HG03097 (cell line): ENCODE data around the gene TMEM14C.
"Not testable (repeated sequence)": the region's sequence is repeated elsewhere in the genome, so short reads cannot be mapped to it uniquely, and the experiment has no call there.

Experiments used
- ATAC-seq: cut with Tn5 transposase; IDR thresholded peaks from one replicate; pipeline ENCODE4 v1.9.1; 2021; ENCODE audit not compliant: unreplicated experiment, low FRiP score

Gene TMEM14C

GRCh38 chr6:10720960-10721849, 1.7 kb upstream of the TMEM14C start:
- ATAC-seq, result not testable (repeated sequence)

- no peak for ATAC-seq
These were observed 860 bp upstream of the TMEM14C start for GRCh38 chr6:10721850-10722569.

DNA sequence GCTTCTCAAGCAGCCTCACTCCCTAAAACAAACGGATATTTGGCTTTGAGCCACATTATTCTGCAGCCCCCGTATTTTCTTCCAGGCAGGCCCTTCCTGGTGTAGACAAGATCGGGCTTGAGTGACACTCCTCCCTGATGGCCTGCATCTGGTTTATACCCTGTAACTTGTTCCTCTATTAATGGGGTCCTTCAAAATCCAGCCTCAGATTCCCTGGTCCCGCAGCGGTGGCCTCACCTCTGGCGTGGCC, 375 bp upstream of the TMEM14C start:
- no peak for ATAC-seq

DNA sequence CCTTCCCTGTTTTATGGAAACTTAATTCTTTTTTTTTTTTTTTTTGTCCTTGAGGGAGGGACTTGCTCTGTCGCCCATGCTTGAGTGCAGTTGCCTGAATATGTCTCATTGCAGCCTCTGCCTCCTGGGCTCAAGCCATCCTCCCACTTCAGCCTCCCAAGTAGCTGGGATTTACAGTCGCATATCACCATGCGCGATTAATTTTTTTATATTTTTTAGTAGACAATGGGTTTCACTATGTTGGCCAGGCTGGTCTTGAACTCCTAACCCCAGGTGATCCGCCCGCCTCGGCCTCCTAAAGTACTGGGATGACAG, 654 bp downstream of the TMEM14C start:
- ATAC-seq, result no peak

DNA sequence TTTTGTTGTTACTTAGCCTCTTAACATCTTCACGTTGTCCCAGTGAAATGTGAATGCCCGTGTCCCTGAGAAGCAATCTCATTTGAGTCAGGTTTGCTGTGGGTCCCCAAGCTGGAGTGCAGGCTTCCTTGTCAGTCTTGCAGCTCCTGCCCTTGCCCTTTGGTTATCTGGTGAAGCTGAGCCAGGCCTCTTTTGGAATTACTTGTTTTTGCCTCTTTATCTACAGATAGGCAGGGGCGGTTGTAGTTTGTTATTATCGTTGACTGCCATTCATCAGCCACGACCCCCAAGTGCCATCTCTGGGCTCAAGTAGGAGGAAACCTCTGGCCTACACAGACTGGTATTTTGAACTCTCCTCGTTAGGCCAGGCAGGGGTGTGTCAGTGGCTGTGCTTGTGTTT, 2.2 kb downstream of the TMEM14C start:
- ATAC-seq, result no peak

DNA sequence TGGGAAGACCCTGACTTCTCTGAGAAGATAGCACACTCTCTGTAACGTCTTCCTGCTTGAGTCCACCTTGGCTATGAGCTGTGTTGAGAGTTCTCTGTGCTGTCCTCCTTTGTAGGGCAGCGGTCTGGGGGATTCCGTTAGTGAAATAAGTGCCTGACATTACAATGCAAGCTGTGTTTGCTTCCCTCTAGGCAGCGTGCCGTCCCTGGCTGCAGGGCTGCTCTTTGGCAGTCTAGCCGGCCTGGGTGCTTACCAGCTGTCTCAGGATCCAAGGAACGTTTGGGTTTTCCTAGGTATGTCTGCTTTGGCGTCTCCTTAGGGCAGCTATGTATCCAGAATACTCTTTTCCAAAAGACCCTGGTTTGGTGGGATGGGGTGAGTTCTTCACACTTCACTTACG, 2.8 kb downstream of the TMEM14C start:
- ATAC-seq, result no peak

DNA sequence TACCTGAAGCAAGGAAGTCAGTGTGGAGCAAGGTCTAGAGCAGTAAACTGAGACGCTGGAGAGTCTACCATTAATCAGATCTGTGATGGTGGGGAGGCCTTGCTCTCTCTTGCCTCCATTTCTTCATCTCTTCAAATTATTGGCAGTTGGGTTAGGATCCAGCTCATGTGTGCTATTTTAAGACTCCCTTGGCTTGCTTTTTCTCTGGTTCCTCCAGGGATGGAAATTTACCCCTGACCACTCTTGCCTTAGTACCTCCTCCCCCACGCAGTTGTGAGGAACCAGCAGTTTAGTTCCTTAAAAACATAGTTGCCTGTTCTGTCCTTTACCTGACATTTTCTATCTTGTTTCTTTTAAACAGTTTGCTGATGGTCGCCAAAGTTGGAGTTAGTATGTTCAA, 7.4 kb downstream of the TMEM14C start:
- ATAC-seq, result no peak

- no peak for ATAC-seq
These were observed 10.4 kb downstream of the TMEM14C start for GRCh38 chr6:10733151-10733715.

GRCh38 chr6:10733863-10734262, 11.0 kb downstream of the TMEM14C start:
- ATAC-seq, result no peak

GRCh38 chr6:10736731-10737130, 13.9 kb downstream of the TMEM14C start:
- ATAC-seq, result no peak

- ATAC-seq, result no peak
These were observed 17.2 kb downstream of the TMEM14C start for GRCh38 chr6:10740061-10740460.

DNA sequence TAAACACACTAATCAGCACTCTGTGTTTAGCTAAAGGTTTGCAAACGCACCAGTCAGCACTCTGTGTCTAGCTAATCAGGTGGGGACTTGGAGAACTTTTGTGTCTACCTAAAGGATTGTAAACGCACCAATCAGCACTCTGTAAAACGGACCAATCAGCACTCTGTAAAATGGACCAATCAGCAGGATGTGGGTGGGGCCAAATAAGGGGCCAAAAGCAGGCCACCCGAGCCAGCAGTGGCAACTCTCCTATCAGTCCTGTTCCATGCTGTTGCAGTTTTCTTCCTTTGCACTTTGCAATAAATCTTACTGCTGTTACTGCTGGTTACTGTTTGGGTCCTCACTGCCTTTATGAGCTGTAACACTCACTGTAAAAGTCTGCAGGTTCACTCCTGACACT, 18.8 kb downstream of the TMEM14C start:
- not testable (repeated sequence) for ATAC-seq

DNA sequence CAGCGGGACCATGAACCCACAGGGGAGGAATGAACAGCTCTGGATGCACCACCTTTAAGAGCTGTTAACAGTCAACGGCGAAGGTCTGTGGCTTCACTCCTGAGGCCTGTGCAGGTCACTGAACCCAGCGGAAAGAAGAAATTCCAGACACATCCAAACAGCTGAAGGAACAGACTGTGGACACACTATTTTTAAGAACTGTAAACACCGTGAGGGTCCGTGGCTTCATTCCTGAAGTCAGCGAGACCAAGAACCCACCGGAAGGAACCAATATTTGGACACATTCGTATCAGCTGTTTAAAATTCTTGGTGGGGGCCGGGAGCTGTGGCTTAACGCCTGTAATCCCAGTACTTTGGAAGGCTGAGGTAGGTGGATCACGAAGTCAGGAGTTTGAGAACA, 19.4 kb downstream of the TMEM14C start:
- no peak for ATAC-seq

DNA sequence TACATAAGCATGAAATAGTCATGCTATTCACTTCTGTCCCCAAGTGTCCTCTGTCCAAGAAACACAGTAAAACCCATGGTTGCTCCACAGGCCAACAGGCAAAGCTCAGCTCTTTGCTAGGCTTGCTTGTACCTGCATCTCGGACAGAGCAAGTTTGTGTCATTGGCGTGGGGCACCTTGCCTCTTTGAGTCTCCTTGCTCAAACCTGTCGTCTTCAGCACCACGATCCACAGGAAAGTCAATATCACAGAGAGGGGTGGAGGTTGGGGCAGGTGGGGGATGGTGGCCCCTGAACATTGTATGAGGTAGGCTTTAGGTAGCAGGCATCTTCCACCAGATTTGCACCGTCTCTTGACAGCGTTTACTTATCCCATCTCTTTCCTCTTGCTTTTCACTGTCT, 20.6 kb downstream of the TMEM14C start:
- ATAC-seq, result no peak

- ATAC-seq, result no peak
These were observed 22.2 kb downstream of the TMEM14C start for GRCh38 chr6:10745116-10745515.

GRCh38 chr6:10746915-10747250, 24.0 kb downstream of the TMEM14C start:
- ATAC-seq, result no peak

GRCh38 chr6:10747251-10747972, 24.5 kb downstream of the TMEM14C start, which contains the start of gene TMEM14B:
TMEM14B (plus strand) TSS chr6:10747805; CDS start chr6:10749246, 1,441 bp downstream.
- peak; percentile 96 for ATAC-seq

- no peak for ATAC-seq
These were observed 26.9 kb downstream of the TMEM14C start for GRCh38 chr6:10749734-10750133.

GRCh38 chr6:10750568-10750967, 27.7 kb downstream of the TMEM14C start:
- ATAC-seq, result not testable (repeated sequence)

- not testable (repeated sequence) for ATAC-seq
These were observed 28.9 kb downstream of the TMEM14C start for GRCh38 chr6:10751757-10752156.

- ATAC-seq, result no peak
These were observed 33.2 kb downstream of the TMEM14C start for GRCh38 chr6:10756085-10756484.
